HG03064 (cell line): ENCODE data around the gene COMT.

Experiments
- ATAC-seq: cut with Tn5 transposase; IDR thresholded peaks from one replicate; pipeline ENCODE4 v1.9.1; 2021; ENCODE audit warnings: low read depth; ENCODE audit not compliant: unreplicated experiment

Gene COMT

GRCh38 chr22:19991645-19992451, 50.3 kb downstream of the COMT start:
- ATAC-seq: no peak

DNA sequence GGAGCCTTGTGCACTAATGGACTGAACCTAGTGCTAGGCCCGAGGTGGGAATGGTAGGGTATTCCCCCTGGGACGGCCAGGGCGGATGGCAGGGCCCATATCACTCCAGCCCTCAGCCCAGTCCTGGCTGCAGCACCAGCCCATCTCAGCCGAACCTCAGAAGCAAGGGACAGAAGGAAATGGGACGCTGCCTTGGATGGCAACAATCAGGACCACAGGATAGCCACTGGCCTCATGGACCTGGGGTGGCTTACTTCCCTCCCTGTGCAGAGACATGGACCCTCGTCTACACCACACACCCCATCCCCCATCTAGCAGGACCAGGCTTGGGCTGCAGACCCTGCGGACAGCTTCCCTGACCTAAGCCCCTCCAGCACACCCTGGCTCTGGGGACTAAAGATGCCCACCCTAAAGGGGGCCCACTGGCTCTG, 50.9 kb downstream of the COMT start:
- ATAC-seq: no peak

GRCh38 chr22:19992921-19993355, 51.4 kb downstream of the COMT start:
- no peak for ATAC-seq

GRCh38 chr22:19993926-19994325, 52.4 kb downstream of the COMT start:
- no peak for ATAC-seq

GRCh38 chr22:19994851-19995610, 53.5 kb downstream of the COMT start:
- no peak for ATAC-seq

GRCh38 chr22:19995611-19996339, 54.2 kb downstream of the COMT start:
- no peak for ATAC-seq

- no peak for ATAC-seq
Observed at GRCh38 chr22:19996694-19997384, 55.3 kb downstream of the COMT start.

DNA sequence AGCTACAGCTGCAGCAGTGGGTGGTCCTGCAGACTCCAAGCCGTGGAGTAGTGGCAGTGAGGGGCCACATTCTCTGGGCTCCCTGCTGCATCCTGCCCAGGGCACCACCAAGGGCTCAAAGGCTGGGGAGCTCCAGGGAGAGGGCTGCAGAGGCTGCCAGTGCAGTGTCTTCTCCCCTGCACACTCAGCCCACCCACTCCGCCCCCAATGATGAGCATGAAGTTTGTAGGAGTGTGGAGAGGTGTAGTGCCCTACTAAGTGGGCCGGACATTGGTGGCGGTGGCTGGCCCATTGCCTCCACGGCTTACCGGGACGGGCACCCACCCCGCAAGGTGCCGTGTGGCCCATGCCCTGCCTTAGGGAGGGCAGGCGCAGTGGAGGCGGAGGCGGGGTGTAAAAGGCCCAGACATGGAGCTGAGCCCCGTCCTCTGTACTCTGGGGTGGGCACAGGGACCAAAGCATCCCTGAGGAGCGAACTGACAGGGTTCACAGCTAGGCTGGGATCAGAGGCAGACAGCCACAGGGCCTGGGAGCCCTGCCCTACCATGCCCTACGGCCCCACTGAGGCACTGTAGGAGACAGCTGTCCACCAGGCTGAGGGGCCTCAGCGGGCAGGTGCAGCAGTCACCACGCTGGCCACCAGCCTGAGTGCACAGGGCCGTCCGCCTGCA, 56.1 kb downstream of the COMT start:
- no peak for ATAC-seq

- no peak for ATAC-seq
Observed at GRCh38 chr22:19998232-19998951, 56.8 kb downstream of the COMT start.

DNA sequence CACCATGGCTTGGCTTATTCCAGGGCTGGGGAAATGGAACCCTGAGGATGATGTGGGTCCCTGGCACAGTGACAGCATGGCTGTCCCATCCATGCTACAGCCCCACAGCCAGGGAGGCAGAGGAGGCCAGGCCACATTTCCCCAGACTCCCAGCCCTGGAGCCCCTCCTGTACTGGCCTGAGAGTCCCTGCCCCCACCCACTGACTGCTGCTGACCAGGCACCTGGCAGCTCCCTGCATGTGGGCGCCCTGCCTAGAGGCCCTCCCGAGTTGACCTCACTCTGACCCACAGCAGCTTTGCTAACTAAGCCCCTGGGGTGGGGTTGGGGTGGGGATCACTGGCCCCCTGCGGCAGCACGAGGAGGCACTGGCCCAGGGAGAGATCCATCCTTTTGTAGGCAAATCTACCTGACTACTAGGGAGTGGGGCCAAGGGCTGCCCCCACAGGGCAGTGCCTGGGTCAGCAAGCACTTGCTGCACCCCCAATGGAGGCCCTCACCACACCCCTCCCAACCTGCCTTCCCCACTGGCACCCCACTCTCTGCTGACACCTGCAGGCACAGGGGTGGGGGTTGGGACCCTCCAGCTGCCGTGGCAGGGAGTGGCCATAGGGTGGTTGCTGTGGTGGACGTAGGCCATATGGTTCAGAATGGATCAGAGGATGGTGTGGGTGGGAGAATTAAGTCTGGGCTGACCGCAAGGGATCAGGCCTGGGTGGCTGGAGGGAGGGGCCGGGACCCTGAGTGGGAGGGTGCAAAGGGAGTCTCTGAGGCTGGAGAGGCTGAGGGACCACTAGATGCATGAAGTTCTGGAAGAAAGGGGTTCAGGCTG, 57.6 kb downstream of the COMT start:
- no peak for ATAC-seq

GRCh38 chr22:20000246-20001081, 58.9 kb downstream of the COMT start:
- no peak for ATAC-seq

DNA sequence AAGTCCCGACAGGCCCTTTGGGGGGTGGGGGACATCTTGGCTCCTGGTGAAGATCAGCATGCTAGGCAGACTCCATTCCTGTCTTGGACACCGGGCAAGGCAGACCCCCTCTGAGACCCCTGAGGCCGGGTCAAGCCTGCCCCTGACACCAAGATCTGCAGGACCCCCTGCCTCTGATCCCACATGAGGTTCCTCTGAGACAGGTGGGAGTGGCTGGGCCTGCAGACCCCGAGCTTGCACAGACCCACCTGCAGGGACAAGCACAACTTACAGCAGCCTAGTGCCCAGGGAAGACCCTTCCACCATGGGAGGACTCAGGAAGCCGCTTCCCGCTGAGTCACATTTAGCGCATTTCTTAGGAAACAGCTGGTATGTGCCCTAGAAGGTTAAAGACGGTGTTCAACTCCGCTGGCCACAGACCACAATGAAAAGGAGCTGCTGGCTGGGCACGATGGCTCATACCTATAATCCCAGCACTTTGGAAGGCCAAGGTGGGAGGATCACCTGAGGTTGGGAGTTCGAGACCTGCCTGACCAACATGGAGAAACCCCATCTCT, 59.6 kb downstream of the COMT start:
- ATAC-seq: no peak

DNA sequence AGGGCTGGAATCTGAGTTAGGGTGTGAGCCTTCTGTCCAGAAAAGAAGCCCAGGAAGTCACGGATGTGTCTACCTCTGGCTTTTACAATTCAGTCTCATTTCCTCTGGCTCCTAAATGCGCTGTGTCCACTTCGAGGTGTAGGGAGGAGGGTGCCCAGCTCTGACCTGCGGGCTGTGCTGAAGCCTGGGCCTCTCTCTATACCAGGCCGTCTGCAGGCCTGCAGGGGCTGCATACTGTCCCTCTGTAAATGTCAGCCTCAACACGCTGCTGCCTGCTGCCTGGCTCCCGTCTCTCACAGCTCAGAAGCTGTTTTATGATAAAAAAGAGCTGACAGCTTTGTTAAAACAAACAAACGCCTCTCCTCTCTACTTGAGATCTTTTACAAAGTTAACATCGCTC, 60.6 kb downstream of the COMT start:
- no peak for ATAC-seq

DNA sequence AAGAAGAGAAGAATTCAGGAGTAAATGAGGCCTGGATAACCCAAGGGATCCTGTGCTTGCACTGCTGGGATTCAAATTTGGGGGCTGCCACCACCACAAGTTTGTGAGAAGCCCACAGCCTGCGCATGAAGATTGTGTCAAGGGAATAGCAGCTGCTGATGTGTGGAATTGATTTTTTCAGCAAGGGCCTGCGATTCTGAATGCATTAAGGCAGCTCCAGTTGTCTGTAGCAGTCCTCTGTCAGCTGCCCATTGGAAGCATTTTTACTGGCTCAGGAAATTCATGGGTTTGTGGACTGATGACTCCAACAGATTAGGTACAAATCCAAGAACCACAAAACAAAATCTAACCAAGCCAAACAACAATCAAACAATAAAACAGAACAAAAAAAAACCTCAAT, 61.1 kb downstream of the COMT start:
- ATAC-seq: no peak

GRCh38 chr22:20003304-20003703, 61.7 kb downstream of the COMT start:
- no peak for ATAC-seq

DNA sequence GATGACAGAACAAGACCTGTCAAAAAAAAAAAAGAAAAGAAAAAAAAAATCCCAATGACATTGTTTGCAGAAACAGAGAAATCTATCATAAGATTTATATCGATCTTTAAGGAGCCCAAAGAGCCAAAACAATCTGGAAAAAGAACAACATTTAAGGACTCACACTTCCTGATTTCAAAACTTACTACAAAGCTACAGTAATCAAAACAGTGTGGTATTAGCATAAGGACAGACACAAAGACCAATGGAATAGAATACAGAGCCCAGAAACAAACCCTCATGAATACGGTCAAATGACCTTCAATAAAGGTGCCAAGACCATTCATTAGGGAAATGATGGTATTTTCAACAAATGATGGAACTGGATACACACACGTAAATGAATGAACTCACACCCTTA, 62.9 kb downstream of the COMT start:
- no peak for ATAC-seq

- no peak for ATAC-seq
Observed at GRCh38 chr22:20008221-20008995, 66.8 kb downstream of the COMT start.
